GM12878 (cell line): Measurements from ENCODE around the gene CD99. TPM values are rescaled to one million over a fixed set of nuclear protein-coding genes. Genes with fewer than 3 reads are reported as not detected.

Experiments used
- ATAC-seq: fragments of 200-7000 bp; cut with Tn5 transposase; 3 replicates; pipeline ENCODE4 v1.9.1; 2020; ENCODE audit warnings: mild to moderate bottlenecking, moderate library complexity
- BruUV-seq: library from RNA; stranded (reverse); fragments of 400-500 nt; replicated peaks from 2 replicates; lab custom pipeline; 2021; lab: Mats Ljungman, UMichigan
- CTCF ChIA-PET: fragments of 300-600 bp; sonication (Branson Sonifier 250); formaldehyde crosslinking; extraction: SDS; loops from one replicate; lab custom pipeline; 2021; ENCODE audit warnings: inconsistent platforms; lab: Yijun Ruan, JAX
- POLR2A ChIA-PET: fragments of 350-600 bp; formaldehyde crosslinking; extraction: SDS; loops from one replicate; lab custom pipeline; 2021; ENCODE audit warnings: inconsistent platforms; lab: Charles Lee
- RAD21 ChIA-PET: fragments of 300-600 bp; sonication (Branson Sonifier 250); formaldehyde crosslinking; loops from one replicate; lab custom pipeline; 2023; ENCODE audit warnings: antibody characterized with exemption; ENCODE audit not compliant: unreplicated experiment; lab: Charles Lee
- SMC1A ChIA-PET: fragments of 300-600 bp; sonication (Branson Sonifier 250); formaldehyde crosslinking; loops from one replicate; lab custom pipeline; 2023; ENCODE audit not compliant: unreplicated experiment, uncharacterized antibody; lab: Charles Lee
- DNase-seq: peaks from one replicate; pipeline ENCODE4 v3.0.0-alpha.2; 2011; ENCODE audit warnings: low read depth, low spot score
- FAIRE-seq: peaks from 3 replicates; lab custom pipeline; 2011; peaks lifted over from hg19 to GRCh38; lab: Jason Lieb, UNC
- H2AFZ ChIP-seq: 2 replicates; pipeline ENCODE4 v1.6.0; 2011; ENCODE audit warnings: low read depth, low read length, control low read depth; ENCODE audit not compliant: control insufficient read depth
- H3K27ac ChIP-seq: 2 replicates; pipeline ENCODE4 v1.5.1; 2011; ENCODE audit warnings: control low read depth; ENCODE audit not compliant: control insufficient read depth, insufficient read depth
- H3K27me3 ChIP-seq, 2 experiments: replicated peaks in 1 of 2; 2 replicates each; pipeline versions ENCODE4 v1.6.0 to v1.6.1; 2011; ENCODE audit warnings: low read length in 1 of 2; ENCODE audit not compliant: control insufficient read depth in 2 of 2, insufficient read depth in 2 of 2
- H3K36me3 ChIP-seq, 2 experiments: 2 replicates each; pipeline ENCODE4 v1.5.1; 2011; ENCODE audit warnings: low read length in 1 of 2; ENCODE audit not compliant: control insufficient read depth in 2 of 2, insufficient read depth in 2 of 2
- H3K4me1 ChIP-seq: 2 replicates; pipeline ENCODE4 v1.6.1; 2011; ENCODE audit warnings: mild to moderate bottlenecking, low read length, moderate library complexity, mixed read lengths; ENCODE audit not compliant: control insufficient read depth, insufficient read depth
- H3K4me2 ChIP-seq: 2 replicates; pipeline ENCODE4 v1.6.0; 2011; ENCODE audit warnings: control low read depth; ENCODE audit not compliant: control insufficient read depth, insufficient read depth
- H3K4me3 ChIP-seq: fragments of 200-600 bp; sonication (generic); 2 replicates; pipeline ENCODE4 v1.5.1; 2016
- H3K79me2 ChIP-seq: 2 replicates; pipeline ENCODE4 v1.6.0; 2011; ENCODE audit warnings: low read length; ENCODE audit not compliant: control insufficient read depth, insufficient read depth
- H3K9ac ChIP-seq: 2 replicates; pipeline ENCODE4 v1.8.0; 2011; ENCODE audit warnings: low read length, control low read depth, mixed read lengths; ENCODE audit not compliant: control insufficient read depth, insufficient read depth
- H3K9me3 ChIP-seq: replicated peaks from 3 replicates; pipeline ENCODE4 v1.5.1; 2011; ENCODE audit warnings: mild to moderate bottlenecking, low read length; ENCODE audit not compliant: control insufficient read depth, insufficient read depth
- H4K20me1 ChIP-seq: 2 replicates; pipeline ENCODE4 v1.6.0; 2011; ENCODE audit not compliant: control insufficient read depth, insufficient read depth
- BCLAF1 ChIP-seq: fragments of 450-650 bp; IDR thresholded peaks from 2 replicates; pipeline ENCODE4 v1.6.1; 2017; ENCODE audit warnings: antibody characterized with exemption, mild to moderate bottlenecking, moderate library complexity
- CEBPZ ChIP-seq: fragments of 150-350 bp; IDR thresholded peaks from 2 replicates; pipeline ENCODE4 v1.6.1; 2016; ENCODE audit warnings: low read depth, low read length
- EGR1 ChIP-seq, 2 experiments: IDR thresholded peaks; 1 replicate in 1 of 2; 2 replicates in 1 of 2; pipeline ENCODE4 v1.6.1; 2011 to 2012; ENCODE audit warnings: low read depth in 2 of 2, low read length in 2 of 2, borderline replicate concordance in 1 of 2, mild to moderate bottlenecking in 1 of 2, moderate library complexity in 1 of 2
- ESRRA ChIP-seq: IDR thresholded peaks from 2 replicates; pipeline ENCODE4 v1.6.1; 2012; ENCODE audit warnings: mild to moderate bottlenecking, low read length, improper control_type of control experiment
- ETV6 ChIP-seq, 2 experiments: fragments of 450-650 bp in 1 of 2; IDR thresholded peaks in 1 of 2; conservative IDR thresholded peaks in 1 of 2; 2 replicates each; pipeline ENCODE4 v1.6.1; 2014; ENCODE audit warnings: antibody characterized with exemption in 1 of 2, borderline replicate concordance in 1 of 2, low read depth in 1 of 2, mild to moderate bottlenecking in 1 of 2, moderate library complexity in 1 of 2
- LARP7 ChIP-seq: fragments of 450-650 bp; IDR thresholded peaks from 2 replicates; pipeline ENCODE4 v1.6.1; 2017; ENCODE audit warnings: mild to moderate bottlenecking
- MEF2B ChIP-seq: fragments of 450-650 bp; IDR thresholded peaks from 2 replicates; pipeline ENCODE4 v1.6.1; 2018; ENCODE audit warnings: mild to moderate bottlenecking, moderate library complexity; ENCODE audit not compliant: partially characterized antibody, poor library complexity, severe bottlenecking
- PAX5 ChIP-seq: IDR thresholded peaks from 2 replicates; pipeline ENCODE4 v1.6.1; 2011; ENCODE audit warnings: low read depth, low read length, borderline replicate concordance
- RAD21 ChIP-seq: IDR thresholded peaks from 2 replicates; pipeline ENCODE4 v1.6.1; 2011; ENCODE audit warnings: mild to moderate bottlenecking, low read depth, low read length, moderate library complexity; ENCODE audit not compliant: insufficient read depth
- SP1 ChIP-seq: IDR thresholded peaks from one replicate; pipeline ENCODE4 v1.6.1; 2011; ENCODE audit warnings: low read depth, low read length
- TCF12 ChIP-seq: IDR thresholded peaks from 2 replicates; pipeline ENCODE4 v1.6.1; 2011; ENCODE audit warnings: low read depth, mild to moderate bottlenecking, low read length
- ZBED1 ChIP-seq: IDR thresholded peaks from 2 replicates; pipeline ENCODE4 v1.6.1; 2016; ENCODE audit warnings: borderline replicate concordance
- ZNF622 ChIP-seq: fragments of 450-650 bp; IDR thresholded peaks from 2 replicates; pipeline ENCODE4 v1.6.1; 2017; ENCODE audit warnings: mild to moderate bottlenecking, inconsistent platforms
- WGBS: methylation state at CpG from one replicate; pipeline ENCODE4 v1.1.6; 2016; ENCODE audit warnings: low lambda C conversion rate; ENCODE audit not compliant: insufficient replicate concordance, insufficient coverage; ENCODE audit errors: missing lambda C conversion rate; 5-methylcytosine and 5-hydroxymethylcytosine counted together
- in situ Hi-C: fragments of 300-500 bp; cut with MboI; formaldehyde crosslinking; loops from 9 replicates; pipeline ENCODE4 v1.14.3; 2018; ENCODE audit warnings: mixed read lengths
- intact Hi-C: fragments of 100-400 bp; cut with micrococcal nuclease; formaldehyde crosslinking; loops from one replicate; pipeline ENCODE4 v1.14.2; 2022; ENCODE audit not compliant: unreplicated experiment
- polyA plus RNA-seq, 11 experiments: library from polyadenylated mRNA; depleted of rRNA in 4 of 11; unstranded in 6 of 11; stranded (reverse) in 5 of 11; fragments of >200 nt; fragmentation: Nextera tagmentation in 4 of 11; fragmentation: Illumina TruSeq in 1 of 11; extraction: Ambion mirVana in 4 of 11; extraction: Trizol in 1 of 11; gene quantifications; 1 replicate in 1 of 11; 2 replicates in 10 of 11; pipeline versions ENCODE4 v1.2.1 to v1.2.3, GENCODE V29; 2011 to 2016; ENCODE audit warnings: inconsistent platforms in 2 of 11, missing spikeins in 2 of 11, low read depth in 1 of 11
- total RNA-seq, 4 experiments: library from RNA; depleted of rRNA in 3 of 4; stranded (reverse); fragments of >200 nt in 3 of 4; fragmentation: Illumina TruSeq in 1 of 4; extraction: Trizol in 1 of 4; gene quantifications; 2 replicates each; pipeline versions ENCODE4 v1.2.1 to v1.2.3, GENCODE V29; 2013 to 2021

Gene CD99
- total and polyA plus RNA-seq, 10 of the 15 experiments (the other 5 are each of a cell fraction or from before 2014, with no cell fraction given), result 24.8 to 242 (median 158) TPM

DNA sequence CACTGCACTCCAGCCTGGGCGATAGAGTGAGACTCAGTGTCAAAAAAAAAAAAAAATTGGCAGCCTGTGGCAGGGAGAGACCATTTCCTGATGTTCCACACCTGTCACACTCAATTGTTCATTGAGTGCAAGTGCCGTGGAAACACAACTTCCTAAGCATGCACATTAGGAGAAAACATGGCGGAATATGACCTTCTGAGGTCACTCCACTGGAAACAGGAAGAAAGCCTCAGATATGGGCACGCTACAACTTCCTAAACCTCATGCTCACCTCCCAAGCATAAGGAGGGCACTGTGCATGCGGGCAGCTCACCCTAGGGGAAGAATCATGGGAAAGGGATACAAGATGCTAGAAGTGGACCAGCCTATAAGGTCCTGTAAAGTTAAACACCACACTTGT, 28.5 kb upstream of the CD99 start:
- H2AFZ ChIP-seq, result no peak overlapping the region
- no peaks in the 10 kb centered on the region for H3K9me3 ChIP-seq
- ChIA-PET POLR2A (no interaction called here), RAD21 (no interaction called here), CTCF (no interaction called here), SMC1A (no interaction called here)
- no TSS peak for BruUV-seq
- no peaks in the 10 kb centered on the region for H4K20me1 ChIP-seq
- no peaks in the 10 kb centered on the region for H3K4me1 ChIP-seq
- 61% methylated on average over 5 of the region's 5 CpGs for WGBS
- FAIRE-seq (no peak), ATAC-seq (no peak), DNase-seq (no peak)
- no peaks in the 10 kb centered on the region for H3K36me3 ChIP-seq
- no peak overlapping the region for H3K4me2 ChIP-seq
- intact Hi-C loops (no loop called here), in situ Hi-C loops (no loop called here)
- TF ChIP-seq ETV6 (conservative IDR thresholded peaks at IDR 0.05 in 1 of 2, IDR thresholded peaks at IDR 0.05 in 1 of 2; ENCODE audit: borderline replicate concordance in 1 of 2, low read depth in 1 of 2) (no peak), LARP7 (no peak), RAD21 (no peak), TCF12 (no peak)
- H3K27me3 ChIP-seq, result no peaks in the 10 kb centered on the region
- no peak overlapping the region for H3K4me3 ChIP-seq
- H3K27ac ChIP-seq, result no peak overlapping the region
- no peaks in the 10 kb centered on the region for H3K79me2 ChIP-seq
- no peak overlapping the region for H3K9ac ChIP-seq

GRCh38 chrX:2664502-2664901, 26.6 kb upstream of the CD99 start:
- in situ Hi-C loops (no loop called here), intact Hi-C loops (no loop called here)
- ChIA-PET CTCF (no interaction called here), RAD21 (no interaction called here), POLR2A (no interaction called here), SMC1A (no interaction called here)
- H2AFZ ChIP-seq, result no peak overlapping the region
- H3K79me2 ChIP-seq, result no peaks in the 10 kb centered on the region
- H4K20me1 ChIP-seq, result no peaks in the 10 kb centered on the region
- H3K4me3 ChIP-seq, result no peak overlapping the region
- no peak overlapping the region for H3K9ac ChIP-seq
- H3K4me2 ChIP-seq, result no peak overlapping the region
- no peaks in the 10 kb centered on the region for H3K9me3 ChIP-seq
- H3K36me3 ChIP-seq, result no peaks in the 10 kb centered on the region
- ATAC-seq (no peak), FAIRE-seq (no peak), DNase-seq (no peak)
- no peaks in the 10 kb centered on the region for H3K27me3 ChIP-seq
- 79% methylated on average over 10 of the region's 10 CpGs for WGBS
- no peaks in the 10 kb centered on the region for H3K4me1 ChIP-seq
- H3K27ac ChIP-seq, result no peak overlapping the region
- BruUV-seq, result no TSS peak
- no peak for TF ChIP-seq EGR1 (IDR thresholded peaks at IDR 0.05; ENCODE audit: borderline replicate concordance in 1 of 2, low read depth in 2 of 2, low read length in 2 of 2)
- TF ChIP-seq BCLAF1, result no peak
- TF ChIP-seq PAX5, result no peak
- no peak for TF ChIP-seq ZNF622
- no peak for TF ChIP-seq MEF2B
- TF ChIP-seq ZBED1, result no peak
- TF ChIP-seq CEBPZ, result no peak
- no peak for TF ChIP-seq ESRRA
- TF ChIP-seq SP1, result no peak
